Adrenal gland (tissue), 12 donors: ENCODE measurements around the gene EPHA4. TPM values are rescaled to one million over a fixed set of nuclear protein-coding genes. Genes with fewer than 3 reads are reported as not detected.

Source experiments
- DNase-seq, 7 donors: peaks; one replicate each; pipeline ENCODE4 v3.0.0-alpha.2; 2019 to 2020
- H3K27ac ChIP-seq, 5 donors: fragments of 200-600 bp; sonication (generic) in 4 of 5; 1 replicate in 3 of 5; 2 replicates in 2 of 5; pipeline versions ENCODE4 v1.5.1 to v1.8.0; 2016 to 2020; ENCODE audit warnings: mild to moderate bottlenecking in 1 of 5
- H3K27me3 ChIP-seq: fragments of 200-600 bp; 2 replicates; pipeline ENCODE4 v1.8.0; 2021
- H3K36me3 ChIP-seq, 2 donors: fragments of 200-600 bp; replicated peaks in 1 of 2; 1 replicate in 1 of 2; 2 replicates in 1 of 2; pipeline versions ENCODE4 v1.5.1 to v1.8.0; 2018 to 2022
- H3K4me1 ChIP-seq, 2 donors: fragments of 200-600 bp; replicated peaks in 1 of 2; 1 replicate in 1 of 2; 2 replicates in 1 of 2; pipeline versions ENCODE4 v1.5.1 to v1.8.0; 2018 to 2021
- H3K4me3 ChIP-seq, 4 donors: fragments of 200-600 bp; sonication (generic) in 3 of 4; one replicate each; pipeline ENCODE4 v1.5.1; 2016 to 2018
- H3K9me3 ChIP-seq, 3 donors: fragments of 200-600 bp; sonication (generic) in 1 of 3; replicated peaks in 1 of 3; 1 replicate in 2 of 3; 2 replicates in 1 of 3; pipeline versions ENCODE4 v1.5.1 to v1.8.0; 2016 to 2021
- POLR2A ChIP-seq, 2 donors: fragments of 450-650 bp; IDR thresholded peaks; one replicate each; pipeline ENCODE4 v1.6.1; 2017; ENCODE audit warnings: antibody characterized with exemption in 2 of 2, mild to moderate bottlenecking in 2 of 2, moderate library complexity in 1 of 2
- WGBS, 4 donors: extraction: QIAGEN DNeasy Blood & Tissue Kit in 2 of 4; methylation state at CpG; one replicate each; pipeline versions ENCODE4 v1.1.5 to v1.1.7; 2013 to 2017; 5-methylcytosine and 5-hydroxymethylcytosine counted together
- intact Hi-C, 2 donors: fragments of 100-400 bp; cut with DNase I; formaldehyde crosslinking; loops; one replicate each; pipeline versions ENCODE4 v1.14.1 to v1.15.0; 2022 to 2023
- polyA plus RNA-seq, 3 donors: library from polyadenylated mRNA; stranded (reverse); fragments of 200-250 nt in 2 of 3; fragments of 350-450 nt in 1 of 3; fragmentation: Illumina TruSeq in 1 of 3; extraction: RNeasy Lipid Tissue Mini Kit (QIAGEN cat#74804) in 1 of 3; gene quantifications; one replicate each; pipeline ENCODE4 v1.2.3, GENCODE V29; 2013 to 2014
- total RNA-seq, 9 donors: library from RNA; depleted of rRNA in 4 of 9; stranded (reverse); fragments of >200 nt in 4 of 9; fragments of 120-200 nt in 1 of 9; fragmentation: NEBNext Ultra II Directional in 1 of 9; extraction: Animal tissue kit (Norgen Biotek cat#: 25700) in 1 of 9; gene quantifications; one replicate each; pipeline versions ENCODE4 v1.1.0 to v1.2.4, GENCODE V29; 2013 to 2023
- TF ChIP-seq, protein P1 (sequence below), 6 experiments: fragments of 450-650 bp in 4 of 6; fragments of 200-600 bp in 2 of 6; sonication (generic) in 1 of 6; IDR thresholded peaks; 1 replicate in 5 of 6; 2 replicates in 1 of 6; pipeline versions ENCODE4 v1.5.1 to v1.8.0; 2016 to 2021; ENCODE audit warnings: antibody characterized with exemption in 6 of 6, mild to moderate bottlenecking in 2 of 6, moderate library complexity in 1 of 6
- donor health status: healthy with polysubstance abuse.
- donor health status: Bipolar disorder and iron deficiency.
- donor health status: DM: yes; HTN: yes; CAD: no.
- donor health status: DM: no; HTN: no; CAD: no.
- donor health status: DM: no; HTN: no; CAD: no.
- donor health status: DM: yes; HTN: yes; CAD: no.

The EPHA4 gene
- total and polyA plus RNA-seq, 12 donors, result 3.0 to 72.9 (median 12.1) TPM

DNA sequence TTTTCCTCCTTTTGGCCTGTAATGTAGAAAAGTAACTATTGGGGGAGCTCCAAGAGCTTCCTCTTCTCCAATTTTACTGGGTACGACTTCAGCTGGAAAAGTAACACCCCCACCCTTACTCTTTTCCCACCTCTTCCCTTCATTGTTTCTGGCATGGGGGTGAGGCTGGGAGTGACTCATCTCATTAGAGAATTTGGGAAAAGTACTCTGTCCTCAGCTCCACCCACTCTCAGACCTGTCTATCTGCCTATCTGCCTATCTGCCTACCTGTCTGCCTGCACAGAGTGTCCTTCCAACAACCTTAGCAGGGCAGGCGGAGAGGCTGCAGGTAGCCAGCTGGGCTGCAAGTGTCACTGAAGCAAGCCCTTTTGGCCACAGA, 93.6 kb downstream of the EPHA4 start:
- Histone ChIP-seq H3K4me3 (no peak overlapping the region), H3K27ac (no peak overlapping the region), H3K27me3 (no peaks in the 10 kb centered on the region), H3K9me3 (no peaks in the 10 kb centered on the region), H3K4me1 (peaks cover 0 to 8% of the 10 kb centered on the region in 2 donors), H3K36me3 (no peaks in the 10 kb centered on the region)
- TF ChIP-seq, protein P1, sequence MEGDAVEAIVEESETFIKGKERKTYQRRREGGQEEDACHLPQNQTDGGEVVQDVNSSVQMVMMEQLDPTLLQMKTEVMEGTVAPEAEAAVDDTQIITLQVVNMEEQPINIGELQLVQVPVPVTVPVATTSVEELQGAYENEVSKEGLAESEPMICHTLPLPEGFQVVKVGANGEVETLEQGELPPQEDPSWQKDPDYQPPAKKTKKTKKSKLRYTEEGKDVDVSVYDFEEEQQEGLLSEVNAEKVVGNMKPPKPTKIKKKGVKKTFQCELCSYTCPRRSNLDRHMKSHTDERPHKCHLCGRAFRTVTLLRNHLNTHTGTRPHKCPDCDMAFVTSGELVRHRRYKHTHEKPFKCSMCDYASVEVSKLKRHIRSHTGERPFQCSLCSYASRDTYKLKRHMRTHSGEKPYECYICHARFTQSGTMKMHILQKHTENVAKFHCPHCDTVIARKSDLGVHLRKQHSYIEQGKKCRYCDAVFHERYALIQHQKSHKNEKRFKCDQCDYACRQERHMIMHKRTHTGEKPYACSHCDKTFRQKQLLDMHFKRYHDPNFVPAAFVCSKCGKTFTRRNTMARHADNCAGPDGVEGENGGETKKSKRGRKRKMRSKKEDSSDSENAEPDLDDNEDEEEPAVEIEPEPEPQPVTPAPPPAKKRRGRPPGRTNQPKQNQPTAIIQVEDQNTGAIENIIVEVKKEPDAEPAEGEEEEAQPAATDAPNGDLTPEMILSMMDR (IDR thresholded peaks at IDR 0.05), result no peak
- no peak for TF ChIP-seq POLR2A (IDR thresholded peaks at IDR 0.05)
- 76 to 93% (median 77%) methylated on average over 2 of the region's 2 CpGs for WGBS, 4 donors
- intact Hi-C loops, result no loop called here
- no peak for DNase-seq

DNA sequence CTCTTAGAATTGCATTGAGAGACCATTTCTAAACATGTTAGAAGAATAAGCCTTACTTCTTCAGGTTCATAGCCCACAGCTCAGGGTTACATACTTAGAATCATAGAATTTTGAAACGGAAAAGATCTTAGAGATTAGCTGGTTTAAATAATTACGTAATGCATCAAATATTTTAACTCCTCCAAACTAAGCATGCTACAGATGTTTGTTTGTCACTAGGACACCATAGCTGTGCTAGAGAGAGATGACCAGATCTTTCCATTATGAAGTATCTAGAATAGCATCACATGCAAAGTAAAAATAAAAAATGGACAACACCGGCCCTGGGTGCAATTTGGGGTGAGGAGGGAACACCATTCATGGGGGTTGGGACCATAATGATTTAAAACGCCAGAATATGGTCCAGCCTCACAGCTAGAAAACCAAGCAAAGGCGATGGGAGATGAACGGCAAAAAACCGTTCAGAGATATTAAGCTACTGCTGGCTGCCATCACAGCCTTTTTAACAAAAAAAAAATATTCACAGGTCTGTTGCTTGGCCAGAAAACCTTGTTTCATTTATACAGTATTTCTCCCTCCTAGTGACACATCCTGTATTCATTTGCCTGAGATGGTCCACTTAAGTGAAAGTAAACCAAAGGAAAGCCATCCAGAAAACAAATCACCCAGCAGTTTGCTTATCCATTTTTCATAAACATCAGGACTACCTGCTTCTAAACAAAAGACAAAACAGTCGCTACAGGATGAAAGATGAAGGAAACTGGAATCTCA, 94.2 kb downstream of the EPHA4 start:
- WGBS, 4 donors, result 76 to 94% (median 91%) methylated on average over 8 of the region's 8 CpGs
- intact Hi-C loops, result no loop called here
- Histone ChIP-seq H3K27me3 (no peaks in the 10 kb centered on the region), H3K36me3 (no peaks in the 10 kb centered on the region), H3K9me3 (no peaks in the 10 kb centered on the region), H3K4me1 (peaks cover 0 to 6% of the 10 kb centered on the region in 2 donors), H3K27ac (no peak overlapping the region), H3K4me3 (no peak overlapping the region)
- DNase-seq, result no peak
- TF ChIP-seq, protein P1 (IDR thresholded peaks at IDR 0.05), result no peak
- no peak for TF ChIP-seq POLR2A (IDR thresholded peaks at IDR 0.05)

DNA sequence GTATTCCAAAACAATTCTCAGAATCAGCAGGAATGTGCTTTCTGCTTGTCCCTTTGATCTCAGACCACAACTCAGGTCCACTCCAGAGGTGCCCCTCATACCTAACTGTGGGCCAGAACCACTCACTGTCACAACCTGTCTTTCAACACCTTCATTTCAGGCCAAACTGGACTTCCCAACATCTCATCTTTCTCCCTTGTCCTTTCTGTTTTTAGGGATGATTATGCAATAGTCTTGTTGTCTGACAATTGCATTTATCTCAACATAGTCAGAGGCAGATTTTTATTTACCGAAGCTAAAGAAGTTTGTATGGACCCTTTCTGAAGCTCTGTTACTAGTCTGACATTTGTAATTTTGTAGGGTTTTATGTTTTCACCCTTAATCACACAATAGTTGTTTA, 95.9 kb downstream of the EPHA4 start:
- TF ChIP-seq, protein P1 (IDR thresholded peaks at IDR 0.05), result no peak
- no peak for TF ChIP-seq POLR2A (IDR thresholded peaks at IDR 0.05)
- H3K27me3 ChIP-seq, result no peaks in the 10 kb centered on the region
- H3K36me3 ChIP-seq, result no peaks in the 10 kb centered on the region
- DNase-seq, result no peak
- no peak overlapping the region for H3K27ac ChIP-seq
- WGBS, 4 donors, result 86 to 94% (median 92%) methylated on average over 1 of the region's 1 CpG
- intact Hi-C loops, result no loop called here
- H3K9me3 ChIP-seq, result no peaks in the 10 kb centered on the region
- H3K4me1 ChIP-seq, result no peaks in the 10 kb centered on the region
- H3K4me3 ChIP-seq, result no peak overlapping the region

DNA sequence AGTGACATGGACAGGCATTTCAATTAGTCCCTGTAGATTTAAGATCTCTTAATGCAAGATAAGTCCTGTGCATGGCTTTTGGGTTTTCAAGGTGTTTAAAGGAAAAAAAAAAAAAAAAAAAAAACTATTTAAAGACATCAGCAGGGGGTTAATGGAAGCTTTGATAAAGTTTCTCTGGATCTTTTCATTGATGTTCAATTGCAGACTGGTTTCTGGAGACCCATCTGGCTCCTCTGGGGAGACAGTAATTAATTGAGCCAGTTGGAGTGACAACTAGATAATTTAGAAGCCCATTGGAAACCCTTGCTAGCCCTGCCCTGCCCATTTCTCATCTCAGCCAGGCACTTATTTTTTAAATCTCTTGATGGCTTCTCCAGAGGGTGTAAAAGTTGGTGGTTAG, 98.7 kb downstream of the EPHA4 start:
- no peak for DNase-seq
- Histone ChIP-seq H3K27ac (no peak overlapping the region), H3K4me3 (no peak overlapping the region), H3K9me3 (no peaks in the 10 kb centered on the region), H3K36me3 (no peaks in the 10 kb centered on the region), H3K4me1 (no peaks in the 10 kb centered on the region), H3K27me3 (no peaks in the 10 kb centered on the region)
- no peak for TF ChIP-seq POLR2A (IDR thresholded peaks at IDR 0.05)
- TF ChIP-seq, protein P1 (IDR thresholded peaks at IDR 0.05), result no peak
- intact Hi-C loops, result no loop called here
